ENCODE results near the gene PPIH. TPM values are rescaled to one million over a fixed set of nuclear protein-coding genes. Genes with fewer than 3 reads are reported as not detected.

Gene PPIH
- total and polyA plus RNA-seq, 2 experiments from 2014 or later = 22.7 to 37.1 TPM

- Histone ChIP-seq H4K20me1 (ENCODE audit: insufficient read depth) (peaks cover 31% of the 10 kb centered on the region), H3K27ac (peak overlapping the region; percentile 91), H3K9me3 (ENCODE audit: low read depth) (no peaks in the 10 kb centered on the region), H3K79me2 (ENCODE audit: insufficient read depth) (peaks cover 63% of the 10 kb centered on the region), H3K4me2 (ENCODE audit: unreplicated experiment) (peak overlapping the region; percentile 91), H3K9ac (peak overlapping the region; percentile 91), H3K9me2 (ENCODE audit: insufficient read depth) (no peaks in the 10 kb centered on the region), H3K4me1 (ENCODE audit: insufficient read depth) (peaks cover 55% of the 10 kb centered on the region), H2AFZ (peak overlapping the region; percentile 53), H3K27me3 (replicated peaks; ENCODE audit: insufficient read depth) (no peaks in the 10 kb centered on the region), H3F3A (ENCODE audit: insufficient read depth) (peaks cover 35% of the 10 kb centered on the region), H3K4me3 (peak overlapping the region; percentile 94), H3K36me3 (ENCODE audit: low read depth) (peaks cover 16% of the 10 kb centered on the region; the same call in 1 of the 2 replicates)
- peak; percentile 92 for DNase-seq
- TF ChIP-seq EZH2phosphoT487 (IDR thresholded peaks at IDR 0.05; ENCODE audit: insufficient read depth, low read depth) = no peak
- TF ChIP-seq EZH2 (IDR thresholded peaks at IDR 0.05; ENCODE audit: insufficient read depth, poor library complexity, severe bottlenecking) = no peak
- 2% methylated on average over 52 to 64 of the region's 103 CpGs for WGBS, 2 experiments (ENCODE audit: low coverage in 1 of 2, low lambda C conversion rate in 2 of 2, missing lambda C conversion rate in 2 of 2)
- in situ Hi-C loops (cut with MboI) = no loop called here
Measured at GRCh38 chr1:42682739-42683531, 24.7 kb downstream of the PPIH start.

- in situ Hi-C loops (cut with MboI) = no loop called here
- Histone ChIP-seq H4K20me1 (ENCODE audit: insufficient read depth) (peaks cover 43% of the 10 kb centered on the region), H3K79me2 (ENCODE audit: insufficient read depth) (peaks cover 75% of the 10 kb centered on the region), H3K27ac (peak overlapping the region; percentile 91; the same call in 1 of the 2 replicates), H3K36me3 (ENCODE audit: low read depth) (peaks cover 24% of the 10 kb centered on the region; the same call in 1 of the 2 replicates), H2AFZ (no peak overlapping the region), H3K27me3 (replicated peaks; ENCODE audit: insufficient read depth) (no peaks in the 10 kb centered on the region), H3K4me3 (peak overlapping the region; percentile 94), H3K9me3 (ENCODE audit: low read depth) (no peaks in the 10 kb centered on the region), H3K9ac (peak overlapping the region; percentile 91), H3K4me2 (ENCODE audit: unreplicated experiment) (peak overlapping the region; percentile 91), H3K9me2 (ENCODE audit: insufficient read depth) (no peaks in the 10 kb centered on the region), H3K4me1 (ENCODE audit: insufficient read depth) (peaks cover 50% of the 10 kb centered on the region), H3F3A (ENCODE audit: insufficient read depth) (peaks cover 24% of the 10 kb centered on the region)
- 56 to 63% methylated on average over 5 of the region's 5 CpGs for WGBS, 2 experiments (ENCODE audit: low coverage in 1 of 2, low lambda C conversion rate in 2 of 2, missing lambda C conversion rate in 2 of 2)
- TF ChIP-seq EZH2phosphoT487 (IDR thresholded peaks at IDR 0.05; ENCODE audit: insufficient read depth, low read depth) = no peak
- no peak for TF ChIP-seq EZH2 (IDR thresholded peaks at IDR 0.05; ENCODE audit: insufficient read depth, poor library complexity, severe bottlenecking)
- peak; percentile 18 for DNase-seq
Measured at GRCh38 chr1:42684139-42684538, 25.9 kb downstream of the PPIH start.

- 76 to 77% methylated on average over 4 of the region's 4 CpGs for WGBS, 2 experiments (ENCODE audit: low coverage in 1 of 2, low lambda C conversion rate in 2 of 2, missing lambda C conversion rate in 2 of 2)
- H3K9ac ChIP-seq = peak overlapping the region; percentile 25; the same call in 1 of the 2 replicates
- no peaks in the 10 kb centered on the region for H3K9me2 ChIP-seq (ENCODE audit: insufficient read depth)
- peak overlapping the region; percentile 91 for H3K4me2 ChIP-seq (ENCODE audit: unreplicated experiment)
- TF ChIP-seq EZH2phosphoT487 (IDR thresholded peaks at IDR 0.05; ENCODE audit: insufficient read depth, low read depth) (no peak), EZH2 (IDR thresholded peaks at IDR 0.05; ENCODE audit: insufficient read depth, poor library complexity, severe bottlenecking) (no peak)
- peaks cover 53% of the 10 kb centered on the region for H4K20me1 ChIP-seq (ENCODE audit: insufficient read depth)
- H3K36me3 ChIP-seq (ENCODE audit: low read depth) = peaks cover 24% of the 10 kb centered on the region; the same call in 1 of the 2 replicates
- H3K4me3 ChIP-seq = peak overlapping the region; percentile 94; the same call in 1 of the 2 replicates
- DNase-seq = no peak
- H3F3A ChIP-seq (ENCODE audit: insufficient read depth) = peaks cover 4% of the 10 kb centered on the region; the same call in 1 of the 2 replicates
- H3K27ac ChIP-seq = no peak overlapping the region
- in situ Hi-C loops (cut with MboI) = no loop called here
- H3K79me2 ChIP-seq (ENCODE audit: insufficient read depth) = peaks cover 85% of the 10 kb centered on the region
- H3K4me1 ChIP-seq (ENCODE audit: insufficient read depth) = peaks cover 53% of the 10 kb centered on the region
- H3K9me3 ChIP-seq (ENCODE audit: low read depth) = no peaks in the 10 kb centered on the region
- no peaks in the 10 kb centered on the region for H3K27me3 ChIP-seq (replicated peaks; ENCODE audit: insufficient read depth)
- H2AFZ ChIP-seq = no peak overlapping the region
Measured at GRCh38 chr1:42686418-42686817, 28.2 kb downstream of the PPIH start.

- in situ Hi-C loops (cut with MboI) = no loop called here
- no peak overlapping the region for H3K4me2 ChIP-seq (ENCODE audit: unreplicated experiment)
- H3K4me3 ChIP-seq = no peak overlapping the region
- H3K27ac ChIP-seq = no peak overlapping the region
- H3K79me2 ChIP-seq (ENCODE audit: insufficient read depth) = peaks cover 100% of the 10 kb centered on the region
- peaks cover 65% of the 10 kb centered on the region for H4K20me1 ChIP-seq (ENCODE audit: insufficient read depth)
- H3K4me1 ChIP-seq (ENCODE audit: insufficient read depth) = peaks cover 53% of the 10 kb centered on the region
- no peaks in the 10 kb centered on the region for H3K9me3 ChIP-seq (ENCODE audit: low read depth)
- peaks cover 30% of the 10 kb centered on the region for H3K36me3 ChIP-seq (ENCODE audit: low read depth)
- no peak overlapping the region for H2AFZ ChIP-seq
- H3K9me2 ChIP-seq (ENCODE audit: insufficient read depth) = no peaks in the 10 kb centered on the region
- DNase-seq = no peak
- H3K9ac ChIP-seq = no peak overlapping the region
- H3K27me3 ChIP-seq (replicated peaks; ENCODE audit: insufficient read depth) = no peaks in the 10 kb centered on the region
- WGBS, 2 experiments (ENCODE audit: low coverage in 1 of 2, low lambda C conversion rate in 2 of 2, missing lambda C conversion rate in 2 of 2) = 75 to 83% methylated on average over 3 of the region's 3 CpGs
- H3F3A ChIP-seq (ENCODE audit: insufficient read depth) = peaks cover 5% of the 10 kb centered on the region; the same call in 1 of the 2 replicates
- TF ChIP-seq EZH2phosphoT487 (IDR thresholded peaks at IDR 0.05; ENCODE audit: insufficient read depth, low read depth) = no peak
- no peak for TF ChIP-seq EZH2 (IDR thresholded peaks at IDR 0.05; ENCODE audit: insufficient read depth, poor library complexity, severe bottlenecking)
Measured at GRCh38 chr1:42689912-42690311, 31.7 kb downstream of the PPIH start.
